SK-N-MC (cell line): ENCODE measurements around the gene SDR42E2.

Source experiments
- DNase-seq: peaks from one replicate; pipeline ENCODE4 v3.0.0-alpha.2; 2011; ENCODE audit warnings: low read depth, low spot score
- H3K27ac ChIP-seq: fragments of 200-600 bp; sonication (generic); 2 replicates; pipeline ENCODE4 v1.5.1; 2016; ENCODE audit warnings: mixed run types
- H3K36me3 ChIP-seq: fragments of 200-600 bp; sonication (generic); 2 replicates; pipeline ENCODE4 v1.6.1; 2017; ENCODE audit warnings: antibody characterized with exemption, low read length, mixed read lengths; ENCODE audit not compliant: insufficient read depth
- H3K4me3 ChIP-seq: fragments of 200-600 bp; sonication (generic); 2 replicates; pipeline ENCODE4 v1.5.1; 2016
- H3K9ac ChIP-seq: fragments of 200-600 bp; sonication (generic); 2 replicates; pipeline ENCODE4 v1.8.0; 2017; ENCODE audit warnings: mixed run types, mixed read lengths; ENCODE audit not compliant: insufficient read length
- H3K9me3 ChIP-seq: fragments of 200-600 bp; sonication (generic); 2 replicates; pipeline ENCODE4 v1.6.1; 2017; ENCODE audit warnings: low read depth, mild to moderate bottlenecking, antibody characterized with exemption, low read length, moderate library complexity, mixed read lengths
- EZH2 ChIP-seq: fragments of 200-600 bp; sonication (generic); IDR thresholded peaks from one replicate; pipeline ENCODE4 v1.6.1; 2017; ENCODE audit warnings: antibody characterized with exemption
- FOXP2 ChIP-seq: optimal IDR thresholded peaks from 2 replicates; pipeline ENCODE3; 2011; ENCODE audit warnings: mild to moderate bottlenecking, moderate library complexity; ENCODE audit not compliant: insufficient read depth; ENCODE audit errors: extremely low read length, control extremely low read depth
- POLR2AphosphoS5 ChIP-seq: IDR thresholded peaks from 2 replicates; pipeline ENCODE4 v1.6.1; 2012; ENCODE audit warnings: mild to moderate bottlenecking, low read depth, low read length, borderline replicate concordance

The SDR42E2 gene

DNA sequence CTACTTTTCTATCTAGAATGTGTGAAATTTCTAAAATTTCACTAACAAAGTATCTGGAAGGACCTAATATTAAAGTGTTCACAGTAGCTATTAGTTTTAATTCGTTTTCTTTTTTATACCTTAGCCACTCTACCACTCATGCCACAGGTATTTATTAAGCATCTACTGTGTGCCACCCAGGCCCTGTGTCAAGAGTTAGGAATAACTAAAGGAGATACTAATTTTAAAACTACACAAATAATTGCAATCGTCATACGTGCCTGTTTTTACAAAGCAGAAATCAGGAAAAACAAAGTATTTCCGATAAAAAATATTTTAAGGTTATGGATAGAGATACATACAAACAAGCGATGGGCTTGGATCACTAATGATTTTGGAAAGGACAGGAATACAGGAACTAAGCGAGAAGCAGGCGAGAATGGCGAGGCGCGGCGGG, 43.3 kb downstream of the SDR42E2 start:
- no peak for DNase-seq

GRCh38 chr16:22206013-22206841, 43.9 kb downstream of the SDR42E2 start, which contains the start of gene EEF2K:
TSS of gene EEF2K (plus strand) at chr16:22206278. CDS start at chr16:22225730, 19,452 bp downstream.
- no peaks in the 10 kb centered on the region; the same call in 1 of the 2 replicates for H3K36me3 ChIP-seq
- TF ChIP-seq POLR2AphosphoS5 (peak; percentile 68; the same call in 1 of the 2 replicates), FOXP2 (no peak)
- peak within 1 kb of the TSS; percentile 97 for H3K4me3 ChIP-seq
- peak within 1 kb of the TSS; percentile 84 for H3K9ac ChIP-seq
- no peak within 1 kb of the TSS for H3K27ac ChIP-seq
- DNase-seq = no peak
- H3K9me3 ChIP-seq = no peaks in the 10 kb centered on the region

More for the DNA sequence above, 43.3 kb downstream of the SDR42E2 start:
- no peaks in the 10 kb centered on the region for H3K9me3 ChIP-seq
- H3K27ac ChIP-seq = no peak overlapping the region
- peak overlapping the region; percentile 97 for H3K4me3 ChIP-seq
- TF ChIP-seq EZH2 (no peak), FOXP2 (no peak), POLR2AphosphoS5 (no peak)
- no peak overlapping the region for H3K9ac ChIP-seq
- no peaks in the 10 kb centered on the region; the same call in 1 of the 2 replicates for H3K36me3 ChIP-seq

GRCh38 chr16:22206842-22207714, 44.8 kb downstream of the SDR42E2 start:
- Histone ChIP-seq H3K4me3 (peak overlapping the region; percentile 97), H3K9me3 (no peaks in the 10 kb centered on the region), H3K27ac (no peak overlapping the region), H3K9ac (peak overlapping the region; percentile 84), H3K36me3 (no peaks in the 10 kb centered on the region; the same call in 1 of the 2 replicates)
- DNase-seq = no peak
- TF ChIP-seq FOXP2 = no peak
- TF ChIP-seq POLR2AphosphoS5 = no peak
- TF ChIP-seq EZH2 = no peak

- Histone ChIP-seq H3K4me3 (peak overlapping the region; percentile 97), H3K27ac (no peak overlapping the region), H3K36me3 (no peaks in the 10 kb centered on the region; the same call in 1 of the 2 replicates), H3K9ac (peak overlapping the region; percentile 84), H3K9me3 (no peaks in the 10 kb centered on the region)
- TF ChIP-seq FOXP2 = no peak
- no peak for TF ChIP-seq EZH2
- TF ChIP-seq POLR2AphosphoS5 = no peak
- no peak for DNase-seq
These were observed 45.5 kb downstream of the SDR42E2 start for GRCh38 chr16:22207715-22208360.

DNA sequence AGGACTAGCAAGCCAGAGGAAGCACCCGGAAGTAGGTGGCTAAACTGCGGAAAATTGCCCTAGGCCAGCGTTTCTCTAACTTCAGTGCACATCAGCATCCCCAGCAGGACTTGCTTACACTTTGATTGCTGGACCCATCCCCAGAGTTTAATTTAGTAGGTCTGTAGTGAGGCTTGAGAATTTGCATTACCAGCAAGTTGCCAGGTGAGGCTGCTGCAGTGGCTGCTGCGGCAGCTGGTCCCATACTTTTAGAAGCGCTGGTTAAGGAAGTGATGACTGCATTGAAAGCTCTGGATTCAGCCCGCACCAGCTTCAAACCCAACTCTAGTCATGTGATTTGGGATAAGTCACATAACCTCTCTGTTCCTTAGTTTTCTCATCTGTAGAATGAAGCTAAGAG, 48.0 kb downstream of the SDR42E2 start:
- Histone ChIP-seq H3K9ac (no peak overlapping the region), H3K9me3 (no peaks in the 10 kb centered on the region), H3K27ac (no peak overlapping the region), H3K4me3 (no peak overlapping the region), H3K36me3 (no peaks in the 10 kb centered on the region; the same call in 1 of the 2 replicates)
- TF ChIP-seq POLR2AphosphoS5 (no peak), FOXP2 (no peak), EZH2 (no peak)
- no peak for DNase-seq

GRCh38 chr16:22210854-22211253, 48.5 kb downstream of the SDR42E2 start:
- Histone ChIP-seq H3K27ac (no peak overlapping the region), H3K9me3 (no peaks in the 10 kb centered on the region), H3K36me3 (no peaks in the 10 kb centered on the region; the same call in 1 of the 2 replicates), H3K9ac (no peak overlapping the region), H3K4me3 (no peak overlapping the region)
- TF ChIP-seq FOXP2 = no peak
- TF ChIP-seq POLR2AphosphoS5 = no peak
- TF ChIP-seq EZH2 = no peak
- DNase-seq = no peak

DNA sequence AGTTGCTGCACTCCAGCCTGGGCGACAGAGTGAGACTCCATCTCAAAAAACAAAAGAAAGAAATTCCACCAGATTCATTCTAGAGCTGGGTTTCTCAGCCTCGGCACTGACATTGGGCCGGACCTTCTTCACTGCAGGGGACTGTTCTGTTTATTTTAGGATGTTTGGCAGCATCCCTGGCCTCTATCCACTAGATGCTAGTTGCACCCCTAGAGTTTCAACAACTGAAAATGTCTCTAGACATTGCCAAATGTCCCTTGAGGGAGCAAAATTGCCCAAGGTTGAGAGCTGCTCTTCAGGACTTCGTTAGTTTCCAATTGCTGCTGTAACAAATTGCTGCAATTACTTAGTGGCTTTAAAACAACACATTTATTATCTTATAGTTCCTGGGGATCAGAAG, 50.9 kb downstream of the SDR42E2 start:
- no peak for DNase-seq
- no peak overlapping the region for H3K9ac ChIP-seq
- H3K9me3 ChIP-seq = no peaks in the 10 kb centered on the region
- no peak overlapping the region for H3K27ac ChIP-seq
- H3K36me3 ChIP-seq = no peaks in the 10 kb centered on the region; the same call in 1 of the 2 replicates
- TF ChIP-seq FOXP2 (no peak), EZH2 (no peak), POLR2AphosphoS5 (no peak)
- H3K4me3 ChIP-seq = no peak overlapping the region

DNA sequence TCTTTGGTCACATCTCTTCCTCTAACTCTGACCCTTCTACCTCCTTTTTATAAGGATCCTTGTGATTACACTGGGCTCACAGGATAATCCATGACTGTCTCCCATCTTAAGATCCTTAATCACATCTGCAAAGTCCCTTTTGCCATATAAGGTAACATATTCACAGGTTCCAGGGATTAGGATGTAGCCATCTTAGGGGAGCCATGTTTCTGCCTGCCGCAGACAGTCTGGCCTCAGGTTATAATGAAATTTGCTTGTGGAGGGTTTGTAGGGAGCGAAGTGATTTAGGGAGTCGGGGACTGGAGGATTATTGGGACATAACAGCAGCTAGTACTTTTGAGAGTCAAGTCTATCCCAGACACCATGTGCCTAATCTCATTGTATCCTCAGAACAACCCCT, 51.5 kb downstream of the SDR42E2 start:
- H3K36me3 ChIP-seq = no peaks in the 10 kb centered on the region; the same call in 1 of the 2 replicates
- H3K9me3 ChIP-seq = no peaks in the 10 kb centered on the region
- H3K4me3 ChIP-seq = no peak overlapping the region
- DNase-seq = no peak
- H3K27ac ChIP-seq = no peak overlapping the region
- TF ChIP-seq POLR2AphosphoS5 = no peak
- no peak for TF ChIP-seq FOXP2
- H3K9ac ChIP-seq = no peak overlapping the region
